GM12872 (cell line): ENCODE measurements around the gene PRDX5.

Experiments used
- CTCF ChIP-seq: IDR thresholded peaks from 3 replicates; pipeline ENCODE4 v1.5.1; 2011; ENCODE audit warnings: low read depth, mild to moderate bottlenecking, low read length, moderate library complexity; ENCODE audit not compliant: insufficient read depth

The PRDX5 gene

GRCh38 chr11:64358536-64358906 lies 40.6 kb downstream of the PRDX5 start:
- no peak for TF ChIP-seq CTCF

GRCh38 chr11:64358907-64359711 lies 41.2 kb downstream of the PRDX5 start, which contains the start of gene RPS6KA4:
Gene RPS6KA4, plus strand, starts transcription at chr11:64359162. Its CDS starts 74 bp downstream, at chr11:64359236.
- TF ChIP-seq CTCF: no peak

GRCh38 chr11:64359712-64360445 lies 42.0 kb downstream of the PRDX5 start:
- peak; percentile 40 for TF ChIP-seq CTCF

- no peak for TF ChIP-seq CTCF
Measured at GRCh38 chr11:64360448-64360921, 42.6 kb downstream of the PRDX5 start.

- TF ChIP-seq CTCF: no peak
Measured at GRCh38 chr11:64361659-64362058, 43.7 kb downstream of the PRDX5 start.

- TF ChIP-seq CTCF: no peak
Measured at GRCh38 chr11:64362339-64362738, 44.4 kb downstream of the PRDX5 start.

GRCh38 chr11:64364435-64364834 lies 46.5 kb downstream of the PRDX5 start:
- no peak for TF ChIP-seq CTCF
